ENCODE data around the gene CAMK2G.
"Not testable (repeated sequence)": the region's sequence is repeated elsewhere in the genome, so short reads cannot be mapped to it uniquely, and the experiment has no call there.

Gene CAMK2G

GRCh38 chr10:73902351-73902750 lies 28.0 kb upstream of the CAMK2G start:
- no peak for DNase-seq

GRCh38 chr10:73901261-73901660 lies 26.9 kb upstream of the CAMK2G start:
- DNase-seq = no peak

- DNase-seq = no peak
Observed at GRCh38 chr10:73900064-73900463, 25.7 kb upstream of the CAMK2G start.

- no peak for DNase-seq
Observed at GRCh38 chr10:73899423-73899822, 25.1 kb upstream of the CAMK2G start.

GRCh38 chr10:73898730-73899410 lies 24.5 kb upstream of the CAMK2G start:
- no peak for DNase-seq

GRCh38 chr10:73897693-73898092 lies 23.3 kb upstream of the CAMK2G start:
- no peak for DNase-seq

- not testable (repeated sequence) for DNase-seq
Observed at GRCh38 chr10:73895381-73895780, 21.0 kb upstream of the CAMK2G start.

- DNase-seq = no peak
Observed at GRCh38 chr10:73894245-73894971, 20.1 kb upstream of the CAMK2G start.

GRCh38 chr10:73893426-73893825 lies 19.1 kb upstream of the CAMK2G start:
- DNase-seq = no peak

GRCh38 chr10:73892310-73893030 lies 18.1 kb upstream of the CAMK2G start:
- no peak for DNase-seq

GRCh38 chr10:73891540-73891939 lies 17.2 kb upstream of the CAMK2G start:
- DNase-seq = no peak

GRCh38 chr10:73890830-73891229 lies 16.5 kb upstream of the CAMK2G start:
- DNase-seq = not testable (repeated sequence)

GRCh38 chr10:73890261-73890660 lies 15.9 kb upstream of the CAMK2G start:
- no peak for DNase-seq

GRCh38 chr10:73889416-73889815 lies 15.1 kb upstream of the CAMK2G start:
- not testable (repeated sequence) for DNase-seq

- peak in 1 of 2 donors; percentile 83 for DNase-seq
Observed at GRCh38 chr10:73889014-73889413, 14.7 kb upstream of the CAMK2G start.

- no peak for DNase-seq
Observed at GRCh38 chr10:73888514-73888913, 14.2 kb upstream of the CAMK2G start.

- DNase-seq = no peak
Observed at GRCh38 chr10:73887294-73888039, 13.1 kb upstream of the CAMK2G start.

- no peak for DNase-seq
Observed at GRCh38 chr10:73886661-73887293, 12.4 kb upstream of the CAMK2G start.

GRCh38 chr10:73886085-73886529 lies 11.8 kb upstream of the CAMK2G start:
- peak; percentile 77 to 78 for DNase-seq

GRCh38 chr10:73884017-73884416 lies 9.7 kb upstream of the CAMK2G start:
- no peak for DNase-seq

GRCh38 chr10:73881221-73881919 lies 7.0 kb upstream of the CAMK2G start:
- no peak for DNase-seq

Measured in CD4-positive, alpha-beta T cell treated with Interleukin-1 beta for 1 hour (primary cell).